ENCODE measurements around the gene TENT4B.
A peak's percentile ranks its signal among the peaks of the same experiment; 100 is the strongest.

TENT4B gene

DNA sequence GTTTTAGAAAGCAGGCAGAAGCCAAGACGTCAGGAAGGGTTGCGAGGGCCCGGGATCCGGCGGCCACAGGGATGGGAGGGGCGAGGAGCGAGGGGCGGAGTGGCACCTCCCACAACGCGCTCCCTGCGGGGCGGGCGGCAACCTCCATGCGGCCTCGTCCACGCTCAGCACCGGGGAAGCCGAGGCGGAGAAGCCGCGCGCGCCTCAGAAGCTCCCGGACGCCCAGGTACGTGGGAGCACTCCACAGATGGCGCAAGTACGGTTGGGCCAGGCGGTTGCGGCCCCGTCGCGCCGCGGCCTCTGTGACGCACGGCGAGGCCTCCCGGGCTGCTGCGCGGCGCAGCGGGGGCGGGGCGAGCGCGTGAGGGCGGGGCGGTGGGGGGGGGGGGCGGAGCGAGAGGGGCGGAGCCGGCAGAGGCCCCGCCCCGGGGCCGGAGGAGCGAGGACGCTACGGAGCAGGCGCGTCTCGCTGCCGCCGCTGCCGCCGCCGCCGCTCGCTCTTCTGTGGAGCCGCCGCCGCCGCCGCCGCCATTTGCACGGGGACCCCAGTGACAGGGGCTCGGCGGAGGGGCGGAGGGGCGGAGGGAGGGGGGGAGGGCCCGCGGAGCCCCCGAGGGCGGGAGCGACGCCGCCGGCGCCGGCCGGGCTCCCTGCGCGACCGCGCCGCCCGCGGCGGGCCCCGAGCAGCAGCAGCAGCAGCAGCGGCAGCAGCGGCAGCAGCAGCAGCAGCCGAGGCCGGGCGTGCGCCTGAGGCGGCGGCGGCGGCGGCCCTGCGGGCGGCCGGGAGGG lies at the start of gene TENT4B:
Gene TENT4B (plus strand): TSS at position 500 of the 789 bp plus-strand sequence. CDS start 316 bp downstream, outside the sequence.
- peak; percentile 48 for DNase-seq (ENCODE audit: extremely low read depth, low read depth)
- TF ChIP-seq, protein P1, sequence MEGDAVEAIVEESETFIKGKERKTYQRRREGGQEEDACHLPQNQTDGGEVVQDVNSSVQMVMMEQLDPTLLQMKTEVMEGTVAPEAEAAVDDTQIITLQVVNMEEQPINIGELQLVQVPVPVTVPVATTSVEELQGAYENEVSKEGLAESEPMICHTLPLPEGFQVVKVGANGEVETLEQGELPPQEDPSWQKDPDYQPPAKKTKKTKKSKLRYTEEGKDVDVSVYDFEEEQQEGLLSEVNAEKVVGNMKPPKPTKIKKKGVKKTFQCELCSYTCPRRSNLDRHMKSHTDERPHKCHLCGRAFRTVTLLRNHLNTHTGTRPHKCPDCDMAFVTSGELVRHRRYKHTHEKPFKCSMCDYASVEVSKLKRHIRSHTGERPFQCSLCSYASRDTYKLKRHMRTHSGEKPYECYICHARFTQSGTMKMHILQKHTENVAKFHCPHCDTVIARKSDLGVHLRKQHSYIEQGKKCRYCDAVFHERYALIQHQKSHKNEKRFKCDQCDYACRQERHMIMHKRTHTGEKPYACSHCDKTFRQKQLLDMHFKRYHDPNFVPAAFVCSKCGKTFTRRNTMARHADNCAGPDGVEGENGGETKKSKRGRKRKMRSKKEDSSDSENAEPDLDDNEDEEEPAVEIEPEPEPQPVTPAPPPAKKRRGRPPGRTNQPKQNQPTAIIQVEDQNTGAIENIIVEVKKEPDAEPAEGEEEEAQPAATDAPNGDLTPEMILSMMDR (IDR thresholded peaks at IDR 0.05; ENCODE audit: low read depth, low read length), result no peak

DNA sequence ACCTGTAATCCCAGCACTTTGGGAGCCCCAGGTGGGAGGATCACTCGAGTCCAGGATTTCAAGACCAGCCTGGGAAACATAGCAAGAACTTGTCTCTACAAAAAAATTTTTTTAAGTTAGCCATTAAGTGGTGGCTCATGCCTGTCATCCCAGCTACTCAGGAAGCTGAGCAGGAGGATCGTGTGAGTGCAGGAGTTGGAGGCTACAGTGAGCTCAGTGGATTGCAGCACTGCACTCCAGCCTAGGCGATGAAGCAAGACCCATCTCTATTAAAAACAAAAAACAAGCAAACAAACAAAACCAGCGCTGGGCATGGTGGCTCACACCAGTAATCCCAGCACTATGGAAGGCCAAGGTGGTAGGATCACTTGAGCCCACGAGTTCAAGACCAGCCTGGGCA lies 49.3 kb upstream of the TENT4B start:
- DNase-seq (ENCODE audit: extremely low read depth, low read depth), result no peak
- TF ChIP-seq, protein P1 (IDR thresholded peaks at IDR 0.05; ENCODE audit: low read depth, low read length), result no peak

DNA sequence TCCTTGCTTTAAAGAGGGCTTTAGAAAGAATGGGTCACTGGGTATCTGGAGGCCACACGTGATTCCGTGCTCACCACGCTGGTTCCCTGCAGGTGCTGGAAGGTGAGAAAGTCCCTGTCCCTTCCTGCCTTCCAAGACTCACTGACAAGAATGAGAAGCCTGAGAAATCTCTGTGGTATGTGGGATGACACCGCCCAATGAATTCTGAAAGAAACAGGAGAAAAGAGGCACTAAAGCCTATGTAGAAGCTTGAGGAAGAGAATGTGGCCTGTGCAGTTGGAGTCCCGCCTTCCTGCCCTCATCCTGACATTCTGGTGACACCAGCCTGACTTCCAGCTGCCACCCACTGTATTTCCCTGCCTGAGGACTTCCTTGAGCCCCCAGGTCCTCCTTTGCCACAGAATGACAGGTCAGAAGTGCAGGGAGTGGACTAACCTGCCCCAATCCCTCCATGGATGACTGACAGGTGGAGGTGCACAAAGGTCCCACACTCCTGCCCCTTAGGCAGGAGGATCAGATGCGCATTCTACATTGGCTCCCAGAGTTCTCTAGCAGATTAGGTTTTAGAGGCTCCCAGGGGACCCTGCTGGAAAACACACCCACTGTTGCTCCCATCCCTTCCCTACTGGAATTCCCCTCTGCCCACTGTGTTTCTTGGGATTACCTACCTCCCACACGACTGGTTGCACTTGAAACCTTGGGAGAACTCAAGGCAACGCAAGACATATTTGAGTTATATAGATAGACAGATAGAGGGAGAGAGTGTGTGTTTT lies 38.6 kb upstream of the TENT4B start:
- TF ChIP-seq, protein P1 (IDR thresholded peaks at IDR 0.05; ENCODE audit: low read depth, low read length), result no peak
- DNase-seq (ENCODE audit: extremely low read depth, low read depth), result no peak

DNA sequence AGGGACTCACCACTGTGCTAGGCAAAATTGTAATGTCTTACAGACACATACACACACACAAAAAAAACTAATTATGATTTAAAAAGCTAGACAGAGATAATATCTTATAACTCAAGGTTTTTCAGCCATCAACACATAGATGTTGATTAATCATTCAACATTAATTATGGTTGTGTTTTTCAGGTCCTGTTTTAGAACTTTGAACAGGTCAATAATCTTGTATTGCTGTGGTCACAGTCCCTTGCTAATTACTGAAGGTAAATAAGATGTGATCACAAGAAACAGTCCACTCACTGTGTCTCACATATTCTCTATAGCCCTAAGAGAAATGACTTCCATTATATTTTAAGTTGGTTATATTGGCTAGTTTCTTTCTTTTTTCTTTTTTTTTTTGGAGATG lies 32.4 kb upstream of the TENT4B start:
- no peak for DNase-seq (ENCODE audit: extremely low read depth, low read depth)
- TF ChIP-seq, protein P1 (IDR thresholded peaks at IDR 0.05; ENCODE audit: low read depth, low read length), result no peak

DNA sequence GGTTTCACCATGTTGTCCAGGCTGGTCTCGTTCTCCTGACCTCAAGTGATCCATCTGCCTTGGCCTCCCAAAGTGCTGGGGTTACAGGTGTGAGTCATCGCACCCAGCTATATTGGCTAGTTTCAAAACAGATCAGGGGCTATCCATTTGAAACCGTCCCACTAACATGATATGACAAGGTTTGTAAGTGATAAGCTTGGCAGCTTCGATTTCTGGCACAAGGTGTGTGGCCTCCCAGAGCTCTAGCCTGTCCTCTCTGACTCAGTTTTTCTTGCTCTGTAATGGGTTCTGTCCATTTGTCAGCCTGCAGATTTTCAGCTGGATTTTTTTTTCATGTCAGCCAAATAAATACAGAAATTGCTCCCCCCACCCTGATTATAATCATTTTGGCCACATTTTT lies 31.8 kb upstream of the TENT4B start:
- DNase-seq (ENCODE audit: extremely low read depth, low read depth), result no peak
- TF ChIP-seq, protein P1 (IDR thresholded peaks at IDR 0.05; ENCODE audit: low read depth, low read length), result no peak

DNA sequence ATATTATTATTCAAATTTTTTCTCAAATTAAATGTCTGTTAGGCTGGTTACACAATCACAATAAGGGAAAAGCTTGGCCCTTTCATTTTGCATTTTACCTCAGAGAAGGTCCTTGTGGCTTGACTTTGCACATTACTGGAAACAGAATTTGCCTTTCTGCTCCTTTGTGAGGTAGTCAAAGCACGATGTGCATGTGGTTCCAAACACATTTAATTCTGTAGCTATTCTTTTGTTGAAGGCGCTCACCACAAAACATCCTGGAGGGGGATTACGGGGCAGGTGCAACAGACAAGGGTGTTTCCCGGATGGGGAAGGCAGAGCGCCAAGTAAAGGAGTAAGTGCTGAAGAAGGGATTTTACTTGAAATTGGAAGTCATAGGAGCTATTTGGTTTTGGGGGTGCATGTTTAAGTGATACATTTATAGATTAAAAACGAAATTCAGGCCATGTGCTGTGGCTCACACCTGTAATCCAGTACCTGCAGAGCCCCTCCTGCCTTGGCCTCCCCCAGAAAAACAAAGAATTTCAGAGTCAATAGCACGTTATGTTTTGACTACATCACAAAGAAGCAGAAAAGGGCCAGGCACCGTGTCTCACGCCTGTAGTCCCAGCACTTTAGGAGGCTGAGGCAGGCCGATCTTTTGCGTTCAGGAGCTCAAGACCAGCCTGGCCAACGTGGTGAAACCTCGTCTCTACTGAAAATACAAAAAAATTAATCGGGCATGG lies 31.2 kb upstream of the TENT4B start:
- TF ChIP-seq, protein P1 (IDR thresholded peaks at IDR 0.05; ENCODE audit: low read depth, low read length), result no peak
- no peak for DNase-seq (ENCODE audit: extremely low read depth, low read depth)

All from AG09319 (cell line).